ENCODE data around the gene RPTOR. TPM values are rescaled to one million over a fixed set of nuclear protein-coding genes. Genes with fewer than 3 reads are reported as not detected.

RPTOR gene
- total and polyA plus RNA-seq, 2 donors (not counting 3 experiments of a cell fraction or from before 2014, with no cell fraction given): 10.7 to 41.8 TPM

DNA sequence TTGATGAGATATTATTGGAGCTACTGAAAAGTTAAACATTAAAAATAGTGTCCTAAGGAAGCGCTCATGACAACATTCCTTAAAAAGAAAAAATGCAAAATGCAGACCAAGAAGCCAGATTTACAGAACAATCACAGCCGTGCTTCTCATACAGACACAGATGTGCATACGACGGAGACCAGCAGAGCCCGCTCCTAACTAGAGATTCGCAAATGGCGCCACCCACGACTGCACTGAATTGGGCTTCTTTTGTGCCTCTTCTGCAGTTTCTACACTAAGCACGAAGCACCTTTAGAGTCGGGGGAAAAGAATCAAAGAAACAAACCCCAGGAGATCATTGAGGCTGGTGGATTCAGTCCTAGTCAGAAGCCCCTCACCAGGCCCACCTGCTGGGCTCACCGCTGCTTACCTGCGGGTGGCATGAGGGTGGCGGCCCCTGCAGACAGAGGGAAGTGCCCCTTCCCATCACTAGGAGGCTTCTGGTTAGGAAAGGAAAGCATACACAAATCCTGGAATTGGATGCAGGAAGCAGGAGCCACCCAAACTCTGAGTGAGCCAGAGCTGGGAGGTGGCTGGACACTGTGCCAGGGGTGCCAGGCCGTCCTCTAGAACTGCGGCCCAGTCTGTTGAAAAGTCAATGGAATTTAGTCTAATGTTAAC is 382.1 kb downstream of the RPTOR start:
- Histone ChIP-seq H4K20me1 (replicated peaks; ENCODE audit: control insufficient read depth, extremely low read depth, insufficient read depth, low read length) (no peaks in the 10 kb centered on the region), H3K4me3 (replicated peaks in 1 of 3; ENCODE audit: insufficient read depth in 1 of 3, low read depth in 1 of 3, low read length in 3 of 3) (no peak overlapping the region), H3K9ac (replicated peaks; ENCODE audit: extremely low read depth, insufficient read depth, low read length) (no peak overlapping the region), H3K36me3 (ENCODE audit: control insufficient read depth in 2 of 2, extremely low read depth in 1 of 2, insufficient read depth in 2 of 2, low read length in 2 of 2) (peaks cover 0 to 7% of the 10 kb centered on the region in 2 experiments), H3K9me3 (replicated peaks; ENCODE audit: control insufficient read depth, insufficient read depth, low read length) (no peaks in the 10 kb centered on the region), H3K4me2 (ENCODE audit: insufficient read depth, low read length) (peak overlapping the region; percentile 28), H3K9me1 (replicated peaks; ENCODE audit: control insufficient read depth, extremely low read depth, insufficient read depth, low read length) (no peaks in the 10 kb centered on the region), H3K27me3 (ENCODE audit: control insufficient read depth in 2 of 2, insufficient read depth in 2 of 2, low read length in 2 of 2) (no peaks in the 10 kb centered on the region), H3K27ac (ENCODE audit: insufficient read depth, low read depth, low read length) (peak overlapping the region; percentile 54), H3K4me1 (ENCODE audit: control insufficient read depth, extremely low read depth, insufficient read depth, low read length) (peaks cover 18% of the 10 kb centered on the region), H3K79me2 (ENCODE audit: control insufficient read depth, insufficient read depth, low read length) (no peaks in the 10 kb centered on the region), H2AFZ (ENCODE audit: low read depth, low read length) (no peak overlapping the region)
- FAIRE-seq (no peak), DNase-seq (ENCODE audit: low read depth, low spot score) (no peak)
- no TSS peak for BruUV-seq (replicated peaks)
- intact Hi-C loops (cut with micrococcal nuclease): no loop called here
- ChIA-PET POLR2A (no interaction called here), CTCF (interaction anchor here (0.7 to 5.8 kb wide), 10 partner anchors 8 to 501 kb away, joined by 3 to 66 read pairs (median 8); no protein-coding TSS in a partner anchor)
- TF ChIP-seq GATA2 (IDR thresholded peaks at IDR 0.05; ENCODE audit: insufficient read depth, insufficient read length, low read depth, low read length) (no peak), FOS (IDR thresholded peaks at IDR 0.05; ENCODE audit: borderline replicate concordance, insufficient read depth, low read length) (no peak)
- TF ChIP-seq, protein P1, sequence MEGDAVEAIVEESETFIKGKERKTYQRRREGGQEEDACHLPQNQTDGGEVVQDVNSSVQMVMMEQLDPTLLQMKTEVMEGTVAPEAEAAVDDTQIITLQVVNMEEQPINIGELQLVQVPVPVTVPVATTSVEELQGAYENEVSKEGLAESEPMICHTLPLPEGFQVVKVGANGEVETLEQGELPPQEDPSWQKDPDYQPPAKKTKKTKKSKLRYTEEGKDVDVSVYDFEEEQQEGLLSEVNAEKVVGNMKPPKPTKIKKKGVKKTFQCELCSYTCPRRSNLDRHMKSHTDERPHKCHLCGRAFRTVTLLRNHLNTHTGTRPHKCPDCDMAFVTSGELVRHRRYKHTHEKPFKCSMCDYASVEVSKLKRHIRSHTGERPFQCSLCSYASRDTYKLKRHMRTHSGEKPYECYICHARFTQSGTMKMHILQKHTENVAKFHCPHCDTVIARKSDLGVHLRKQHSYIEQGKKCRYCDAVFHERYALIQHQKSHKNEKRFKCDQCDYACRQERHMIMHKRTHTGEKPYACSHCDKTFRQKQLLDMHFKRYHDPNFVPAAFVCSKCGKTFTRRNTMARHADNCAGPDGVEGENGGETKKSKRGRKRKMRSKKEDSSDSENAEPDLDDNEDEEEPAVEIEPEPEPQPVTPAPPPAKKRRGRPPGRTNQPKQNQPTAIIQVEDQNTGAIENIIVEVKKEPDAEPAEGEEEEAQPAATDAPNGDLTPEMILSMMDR (IDR thresholded peaks at IDR 0.05; ENCODE audit: extremely low read depth in 1 of 2, insufficient read depth in 1 of 2, low read depth in 1 of 2, low read length in 2 of 2): no peak
- dilution Hi-C loops (cut with MboI; ENCODE audit: extremely low pct_ligation_motif_present, low sequenced_read_pairs): no loop called here

- intact Hi-C loops (cut with micrococcal nuclease) (loop anchor here (1.0 kb wide), 5 partner anchors 36 to 501 kb away; no protein-coding TSS in a partner anchor), dilution Hi-C loops (cut with MboI; ENCODE audit: extremely low pct_ligation_motif_present, low sequenced_read_pairs) (no loop called here)
- Histone ChIP-seq H3K27ac (ENCODE audit: insufficient read depth, low read depth, low read length) (peak overlapping the region; percentile 54), H3K79me2 (ENCODE audit: control insufficient read depth, insufficient read depth, low read length) (no peaks in the 10 kb centered on the region), H3K9me1 (replicated peaks; ENCODE audit: control insufficient read depth, extremely low read depth, insufficient read depth, low read length) (no peaks in the 10 kb centered on the region), H3K4me3 (replicated peaks in 1 of 3; ENCODE audit: insufficient read depth in 1 of 3, low read depth in 1 of 3, low read length in 3 of 3) (no peak overlapping the region), H3K9ac (replicated peaks; ENCODE audit: extremely low read depth, insufficient read depth, low read length) (peak overlapping the region; percentile 27), H3K27me3 (ENCODE audit: control insufficient read depth in 2 of 2, insufficient read depth in 2 of 2, low read length in 2 of 2) (no peaks in the 10 kb centered on the region), H3K36me3 (ENCODE audit: control insufficient read depth in 2 of 2, extremely low read depth in 1 of 2, insufficient read depth in 2 of 2, low read length in 2 of 2) (peaks cover 0 to 7% of the 10 kb centered on the region in 2 experiments), H2AFZ (ENCODE audit: low read depth, low read length) (peak overlapping the region; percentile 3), H3K4me1 (ENCODE audit: control insufficient read depth, extremely low read depth, insufficient read depth, low read length) (peaks cover 18% of the 10 kb centered on the region), H3K4me2 (ENCODE audit: insufficient read depth, low read length) (peak overlapping the region; percentile 28), H4K20me1 (replicated peaks; ENCODE audit: control insufficient read depth, extremely low read depth, insufficient read depth, low read length) (no peaks in the 10 kb centered on the region), H3K9me3 (replicated peaks; ENCODE audit: control insufficient read depth, insufficient read depth, low read length) (no peaks in the 10 kb centered on the region)
- CTCF ChIA-PET: interaction anchor here (0.6 to 5.8 kb wide), 29 partner anchors 9 to 511 kb away, joined by 3 to 66 read pairs (median 5); partner anchors contain the start of gene NPTX1
- FAIRE-seq: peak; percentile 100
- POLR2A ChIA-PET: no interaction called here
- TF ChIP-seq, protein P1 (IDR thresholded peaks at IDR 0.05; ENCODE audit: extremely low read depth in 1 of 2, insufficient read depth in 1 of 2, low read depth in 1 of 2, low read length in 2 of 2): peak; percentile 80 to 84
- TF ChIP-seq FOS (IDR thresholded peaks at IDR 0.05; ENCODE audit: borderline replicate concordance, insufficient read depth, low read length) (peak; percentile 57), POLR2A (IDR thresholded peaks at IDR 0.05; ENCODE audit: low read depth, low read length) (no peak), POLR2AphosphoS5 (IDR thresholded peaks at IDR 0.05; ENCODE audit: insufficient read depth, low read depth, low read length) (peak; percentile 67), JUN (IDR thresholded peaks at IDR 0.05; ENCODE audit: borderline replicate concordance, insufficient read depth, insufficient read length, low read depth) (peak; percentile 40)
- DNase-seq (ENCODE audit: low read depth, low spot score): peak; percentile 96
- no TSS peak for BruUV-seq (replicated peaks)
Observed at GRCh38 chr17:80927791-80928216, 383.2 kb downstream of the RPTOR start.

Data from endothelial cell of umbilical vein (primary cell).